T-helper 2 cell treated with Interferon-gamma antibody and Interleukin-4, amounts not matched to agents 5 μg/mL and 100 μg/mL, for 36 hours (primary cell): Measurements from ENCODE around the gene OR13H1.
"Not testable (repeated sequence)": the region's sequence is repeated elsewhere in the genome, so short reads cannot be mapped to it uniquely, and the experiment has no call there.

Source experiments
- DNase-seq: peaks from one replicate; pipeline ENCODE4 v3.0.0; 2021; ENCODE audit warnings: low spot score
- H3K27ac Mint-ChIP-seq: one replicate; pipeline ENCODE4 v1.8.0; 2021; ENCODE audit warnings: mild to moderate bottlenecking, mixed read lengths
- H3K27me3 Mint-ChIP-seq: one replicate; pipeline ENCODE4 v1.8.0; 2021; ENCODE audit warnings: low read depth, mixed read lengths
- H3K36me3 Mint-ChIP-seq: one replicate; pipeline ENCODE4 v1.8.0; 2021; ENCODE audit warnings: low read depth, mixed read lengths
- H3K4me1 Mint-ChIP-seq: one replicate; pipeline ENCODE4 v1.8.0; 2021; ENCODE audit warnings: low read depth, mixed read lengths
- H3K4me3 Mint-ChIP-seq: one replicate; pipeline ENCODE4 v1.8.0; 2022; ENCODE audit warnings: mild to moderate bottlenecking, moderate library complexity, mixed read lengths
- H3K9me3 Mint-ChIP-seq: one replicate; pipeline ENCODE4 v1.8.0; 2021; ENCODE audit warnings: mixed read lengths

The OR13H1 gene, protein sequence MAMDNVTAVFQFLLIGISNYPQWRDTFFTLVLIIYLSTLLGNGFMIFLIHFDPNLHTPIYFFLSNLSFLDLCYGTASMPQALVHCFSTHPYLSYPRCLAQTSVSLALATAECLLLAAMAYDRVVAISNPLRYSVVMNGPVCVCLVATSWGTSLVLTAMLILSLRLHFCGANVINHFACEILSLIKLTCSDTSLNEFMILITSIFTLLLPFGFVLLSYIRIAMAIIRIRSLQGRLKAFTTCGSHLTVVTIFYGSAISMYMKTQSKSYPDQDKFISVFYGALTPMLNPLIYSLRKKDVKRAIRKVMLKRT

DNA sequence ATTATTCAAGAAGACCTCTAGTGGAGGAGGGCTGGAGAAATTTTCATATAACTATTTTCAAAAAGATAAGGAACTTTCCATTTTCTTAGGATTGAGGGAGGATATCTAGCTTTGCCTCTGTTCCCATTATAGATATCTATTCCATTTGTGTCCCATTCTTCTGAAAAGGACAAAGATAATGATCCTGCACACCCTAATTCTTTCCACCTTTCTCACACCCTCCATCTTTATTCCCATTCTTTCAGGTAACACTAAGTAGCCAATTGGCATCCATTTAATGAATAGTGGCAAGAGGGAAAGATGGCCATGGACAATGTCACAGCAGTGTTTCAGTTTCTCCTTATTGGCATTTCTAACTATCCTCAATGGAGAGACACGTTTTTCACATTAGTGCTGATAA is at the start of gene OR13H1:
TSS of gene OR13H1 (plus strand) at position 301 of the 400 bp plus-strand sequence. CDS start at position 301, 0 bp downstream.
- Mint-ChIP-seq H3K36me3 (no peaks in the 10 kb centered on the region), H3K4me1 (no peaks in the 10 kb centered on the region), H3K27me3 (no peaks in the 10 kb centered on the region), H3K9me3 (no peaks in the 10 kb centered on the region), H3K4me3 (no peak within 1 kb of the TSS), H3K27ac (no peak within 1 kb of the TSS)
- no peak for DNase-seq

DNA sequence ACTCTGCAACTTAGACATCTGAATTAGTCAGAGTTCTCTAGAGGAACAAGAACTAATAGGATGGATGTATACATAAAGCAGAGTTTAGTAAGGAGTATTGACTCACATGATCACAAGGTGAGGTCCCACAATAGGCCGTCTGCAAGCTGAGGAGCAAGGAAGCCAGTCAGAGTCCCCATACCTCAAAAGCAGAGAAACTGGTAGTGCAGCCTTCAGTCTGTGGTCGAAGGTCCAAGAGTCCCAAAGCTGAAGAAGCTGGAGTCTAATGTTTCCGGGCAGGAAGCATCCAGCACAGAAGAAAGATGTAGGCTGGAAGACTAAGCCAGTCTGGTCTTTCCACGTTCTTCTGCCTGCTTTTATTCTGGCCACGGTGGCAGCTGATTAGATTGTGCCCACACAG is 42.3 kb upstream of the OR13H1 start:
- H3K27ac Mint-ChIP-seq, H3K4me3 Mint-ChIP-seq, H3K36me3 Mint-ChIP-seq, H3K4me1 Mint-ChIP-seq, H3K9me3 Mint-ChIP-seq, DNase-seq, H3K27me3 Mint-ChIP-seq: not testable (repeated sequence)

DNA sequence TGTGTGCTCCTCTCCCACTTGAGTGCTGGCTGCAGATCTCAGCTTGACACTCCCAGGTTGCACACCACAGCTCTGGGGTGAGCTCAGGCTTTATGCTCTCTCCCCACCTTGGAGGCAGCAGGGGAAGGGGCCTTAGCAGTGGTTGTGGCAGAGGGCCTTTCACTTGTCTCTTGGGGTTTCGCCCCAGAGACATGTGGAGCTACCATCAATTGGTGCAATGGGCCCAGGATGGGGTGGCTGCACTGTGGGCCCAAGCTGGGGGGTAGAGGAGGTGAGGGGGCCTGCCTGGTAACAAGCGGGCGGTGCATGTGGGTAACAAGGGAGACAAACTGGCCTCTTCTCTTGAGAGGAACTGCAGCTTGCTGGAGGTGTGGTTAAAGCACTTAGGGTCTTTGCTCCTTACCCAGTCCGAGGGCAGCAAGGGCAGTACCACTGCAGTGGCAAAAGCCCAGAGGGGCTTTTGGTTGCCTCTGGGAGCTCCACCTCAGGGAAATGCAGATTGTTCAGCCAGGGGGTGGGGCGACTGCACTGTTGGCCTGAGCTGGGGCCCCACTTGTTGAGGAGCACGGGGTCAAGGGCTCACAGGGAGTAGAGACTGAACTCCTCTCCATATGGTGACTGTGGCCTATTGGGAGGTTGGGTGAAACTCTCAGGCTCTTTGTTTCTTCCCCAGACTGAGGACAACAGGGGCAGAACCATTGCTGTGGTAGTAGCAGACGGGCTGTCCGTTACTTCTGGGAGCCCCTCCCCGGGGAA is 30.5 kb upstream of the OR13H1 start:
- DNase-seq: no peak
- Mint-ChIP-seq H3K4me1 (no peaks in the 10 kb centered on the region), H3K4me3 (no peak overlapping the region), H3K9me3 (no peaks in the 10 kb centered on the region), H3K27me3 (no peaks in the 10 kb centered on the region), H3K36me3 (no peaks in the 10 kb centered on the region), H3K27ac (no peak overlapping the region)

DNA sequence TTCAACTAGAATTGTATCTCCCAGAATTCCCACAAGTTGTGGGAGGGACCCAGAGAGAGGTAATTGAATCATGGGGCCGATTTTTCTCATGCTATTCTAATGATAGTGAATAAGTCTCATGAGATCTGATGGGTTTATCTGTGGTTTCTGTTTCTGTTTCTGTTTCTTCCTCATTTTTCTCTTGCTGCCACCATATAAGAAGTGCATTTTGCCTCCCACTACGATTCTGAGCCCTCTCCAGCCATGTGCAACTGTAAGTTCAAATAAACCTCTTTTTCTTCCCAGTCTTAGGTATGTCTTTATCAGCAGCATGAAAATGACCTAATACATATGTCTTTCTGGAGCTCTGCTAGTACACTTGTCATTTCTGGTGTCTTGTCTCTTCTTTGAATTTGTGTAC is 22.1 kb upstream of the OR13H1 start:
- H3K27me3 Mint-ChIP-seq: no peaks in the 10 kb centered on the region
- no peaks in the 10 kb centered on the region for H3K4me1 Mint-ChIP-seq
- H3K4me3 Mint-ChIP-seq: no peak overlapping the region
- no peaks in the 10 kb centered on the region for H3K9me3 Mint-ChIP-seq
- no peak overlapping the region for H3K27ac Mint-ChIP-seq
- DNase-seq: no peak
- H3K36me3 Mint-ChIP-seq: no peaks in the 10 kb centered on the region

DNA sequence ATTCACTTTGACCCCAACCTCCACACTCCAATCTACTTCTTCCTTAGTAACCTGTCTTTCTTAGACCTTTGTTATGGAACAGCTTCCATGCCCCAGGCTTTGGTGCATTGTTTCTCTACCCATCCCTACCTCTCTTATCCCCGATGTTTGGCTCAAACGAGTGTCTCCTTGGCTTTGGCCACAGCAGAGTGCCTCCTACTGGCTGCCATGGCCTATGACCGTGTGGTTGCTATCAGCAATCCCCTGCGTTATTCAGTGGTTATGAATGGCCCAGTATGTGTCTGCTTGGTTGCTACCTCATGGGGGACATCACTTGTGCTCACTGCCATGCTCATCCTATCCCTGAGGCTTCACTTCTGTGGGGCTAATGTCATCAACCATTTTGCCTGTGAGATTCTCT is 344 bp downstream of the OR13H1 start:
- Mint-ChIP-seq H3K27me3 (no peaks in the 10 kb centered on the region), H3K9me3 (no peaks in the 10 kb centered on the region), H3K27ac (no peak overlapping the region), H3K4me3 (no peak overlapping the region), H3K36me3 (no peaks in the 10 kb centered on the region), H3K4me1 (no peaks in the 10 kb centered on the region)
- no peak for DNase-seq

DNA sequence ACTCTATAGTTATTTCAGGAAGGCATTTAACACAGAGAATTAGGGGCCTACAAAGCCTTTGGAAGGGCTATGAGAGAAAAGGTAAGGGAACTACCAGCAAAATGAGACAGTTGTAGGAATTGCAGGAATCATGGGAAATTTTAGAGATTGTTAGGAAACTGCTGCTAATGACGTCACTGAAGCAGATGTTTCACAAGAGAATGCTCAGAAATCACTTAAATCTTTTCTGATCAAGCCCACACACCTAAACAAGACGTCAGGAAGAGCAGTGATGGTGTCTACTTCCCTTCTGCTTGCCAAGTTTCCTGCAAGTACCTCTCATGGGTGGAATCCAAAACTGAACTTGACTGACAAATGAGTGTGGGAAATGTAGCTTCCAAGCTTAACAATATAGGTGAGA is 5.1 kb downstream of the OR13H1 start:
- no peaks in the 10 kb centered on the region for H3K27me3 Mint-ChIP-seq
- no peaks in the 10 kb centered on the region for H3K36me3 Mint-ChIP-seq
- H3K9me3 Mint-ChIP-seq: no peaks in the 10 kb centered on the region
- no peak overlapping the region for H3K4me3 Mint-ChIP-seq
- no peaks in the 10 kb centered on the region for H3K4me1 Mint-ChIP-seq
- DNase-seq: no peak
- no peak overlapping the region for H3K27ac Mint-ChIP-seq

DNA sequence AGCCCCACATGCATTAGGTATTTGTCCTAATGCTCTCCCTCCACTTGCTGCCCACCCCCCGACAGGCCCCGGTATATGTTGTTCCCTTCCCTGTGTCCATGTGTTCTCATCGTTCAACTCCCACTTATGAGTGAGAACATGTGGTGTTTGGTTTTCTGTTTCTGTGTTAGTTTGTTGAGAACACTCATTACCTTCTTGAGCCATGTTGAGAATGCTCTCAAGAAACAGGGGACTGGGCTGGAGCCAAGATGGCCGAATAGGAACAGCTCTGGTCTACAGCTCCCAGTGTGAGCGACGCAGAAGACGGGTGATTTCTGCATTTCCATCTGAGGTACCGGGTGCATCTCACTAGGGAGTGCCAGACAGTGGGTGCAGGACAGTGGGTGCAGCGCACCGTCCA is 8.6 kb downstream of the OR13H1 start:
- not testable (repeated sequence) for H3K36me3 Mint-ChIP-seq, H3K4me3 Mint-ChIP-seq, H3K9me3 Mint-ChIP-seq, H3K4me1 Mint-ChIP-seq, DNase-seq, H3K27me3 Mint-ChIP-seq, H3K27ac Mint-ChIP-seq

DNA sequence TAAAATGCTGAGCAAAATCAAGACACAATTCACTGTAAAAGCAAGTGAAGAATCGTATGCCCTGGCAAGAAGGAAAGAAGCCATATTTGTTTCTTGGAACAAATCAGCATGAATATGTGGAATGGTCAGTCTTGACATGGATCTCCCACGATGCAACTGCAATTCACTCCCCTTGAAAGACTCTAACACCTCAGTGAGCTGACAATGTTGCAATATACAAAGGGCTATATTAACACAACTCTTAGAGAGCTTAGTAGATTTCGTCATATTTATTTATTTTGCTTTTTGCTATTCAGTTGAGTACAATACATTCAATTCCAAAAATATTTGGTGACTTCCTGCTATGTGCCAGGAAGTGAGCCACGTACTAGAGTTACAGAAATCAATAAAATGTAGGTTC is 14.7 kb downstream of the OR13H1 start:
- H3K27ac Mint-ChIP-seq: no peak overlapping the region
- no peak for DNase-seq
- no peaks in the 10 kb centered on the region for H3K9me3 Mint-ChIP-seq
- H3K36me3 Mint-ChIP-seq: no peaks in the 10 kb centered on the region
- H3K27me3 Mint-ChIP-seq: no peaks in the 10 kb centered on the region
- H3K4me1 Mint-ChIP-seq: no peaks in the 10 kb centered on the region
- H3K4me3 Mint-ChIP-seq: no peak overlapping the region

DNA sequence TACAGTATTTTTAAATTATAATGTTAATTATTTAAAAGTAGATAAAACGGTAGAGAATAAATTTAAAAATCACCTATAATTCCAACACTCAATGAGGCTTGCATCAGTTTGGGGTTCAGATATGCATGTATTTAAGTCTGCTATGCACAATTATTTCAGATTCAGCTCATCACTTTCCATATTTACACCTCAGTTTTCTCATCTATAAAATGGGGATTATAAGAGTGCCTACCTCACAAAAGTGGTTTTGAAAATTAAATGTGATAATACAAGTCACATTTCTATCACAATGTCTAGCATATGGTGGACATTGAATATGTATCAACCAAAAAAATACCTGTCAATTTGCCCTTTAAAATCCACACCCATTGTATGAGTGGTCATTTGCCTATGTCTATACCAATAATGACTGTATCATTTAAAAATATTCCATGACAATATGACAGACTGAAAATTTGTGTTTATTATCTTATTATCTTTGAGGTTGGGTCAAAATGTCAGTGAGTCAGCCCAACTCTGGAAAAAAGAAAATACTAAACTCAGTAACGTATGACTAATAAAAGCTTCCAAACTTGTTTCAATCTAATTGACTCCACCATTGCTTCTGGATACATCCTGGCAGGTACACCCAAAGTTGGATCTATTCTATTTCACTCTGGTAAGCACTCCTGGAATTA is 20.8 kb downstream of the OR13H1 start:
- H3K27me3 Mint-ChIP-seq: no peaks in the 10 kb centered on the region
- no peak overlapping the region for H3K4me3 Mint-ChIP-seq

DNA sequence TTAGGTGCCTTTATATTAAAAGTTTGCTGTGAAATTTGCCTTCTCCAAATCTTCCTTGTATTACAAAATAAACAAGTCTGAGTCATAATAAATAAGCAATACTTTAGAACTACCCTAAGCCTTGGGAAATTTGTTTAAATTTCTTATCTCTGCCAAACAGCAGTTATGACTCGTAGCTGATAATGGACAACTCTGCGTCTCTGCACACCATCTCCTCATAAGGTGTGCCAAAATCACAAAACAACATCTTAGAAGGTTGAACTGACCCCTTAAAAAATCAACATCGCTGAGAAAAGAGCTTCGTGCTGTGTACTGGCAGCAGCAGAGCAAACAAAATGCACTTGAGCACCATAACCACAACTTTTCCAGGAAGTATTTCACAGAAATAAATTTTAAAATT is 22.0 kb downstream of the OR13H1 start:
- no peaks in the 10 kb centered on the region for H3K4me1 Mint-ChIP-seq
- no peak overlapping the region for H3K27ac Mint-ChIP-seq
- H3K9me3 Mint-ChIP-seq: no peaks in the 10 kb centered on the region
- no peaks in the 10 kb centered on the region for H3K36me3 Mint-ChIP-seq
- no peaks in the 10 kb centered on the region for H3K27me3 Mint-ChIP-seq
- no peak for DNase-seq
- H3K4me3 Mint-ChIP-seq: no peak overlapping the region

More for the DNA sequence above, 20.8 kb downstream of the OR13H1 start:
- DNase-seq: no peak
- no peaks in the 10 kb centered on the region for H3K36me3 Mint-ChIP-seq
- H3K4me1 Mint-ChIP-seq: no peaks in the 10 kb centered on the region
- H3K9me3 Mint-ChIP-seq: no peaks in the 10 kb centered on the region
- no peak overlapping the region for H3K27ac Mint-ChIP-seq

DNA sequence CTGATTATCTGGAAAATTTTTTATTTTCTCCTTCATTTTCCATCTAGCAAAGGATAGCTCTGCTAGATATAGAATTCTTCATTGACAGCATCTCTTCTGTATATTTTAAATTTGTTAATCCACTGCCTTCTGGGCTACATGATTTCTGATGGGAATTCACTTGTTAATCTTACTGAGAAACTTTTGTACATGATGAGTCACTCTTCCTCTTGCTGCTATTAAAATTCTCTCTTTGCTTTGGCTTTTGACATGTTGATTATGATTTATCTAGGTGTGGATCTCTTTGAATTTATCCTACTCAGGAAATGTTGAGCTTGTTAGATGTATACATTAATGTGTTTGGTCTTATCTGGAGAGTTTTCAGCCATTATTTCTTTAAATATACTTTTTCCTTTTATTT is 27.5 kb downstream of the OR13H1 start:
- Mint-ChIP-seq H3K9me3 (no peaks in the 10 kb centered on the region), H3K27me3 (no peaks in the 10 kb centered on the region), H3K4me3 (no peak overlapping the region), H3K4me1 (no peaks in the 10 kb centered on the region), H3K36me3 (no peaks in the 10 kb centered on the region), H3K27ac (no peak overlapping the region)
- no peak for DNase-seq

DNA sequence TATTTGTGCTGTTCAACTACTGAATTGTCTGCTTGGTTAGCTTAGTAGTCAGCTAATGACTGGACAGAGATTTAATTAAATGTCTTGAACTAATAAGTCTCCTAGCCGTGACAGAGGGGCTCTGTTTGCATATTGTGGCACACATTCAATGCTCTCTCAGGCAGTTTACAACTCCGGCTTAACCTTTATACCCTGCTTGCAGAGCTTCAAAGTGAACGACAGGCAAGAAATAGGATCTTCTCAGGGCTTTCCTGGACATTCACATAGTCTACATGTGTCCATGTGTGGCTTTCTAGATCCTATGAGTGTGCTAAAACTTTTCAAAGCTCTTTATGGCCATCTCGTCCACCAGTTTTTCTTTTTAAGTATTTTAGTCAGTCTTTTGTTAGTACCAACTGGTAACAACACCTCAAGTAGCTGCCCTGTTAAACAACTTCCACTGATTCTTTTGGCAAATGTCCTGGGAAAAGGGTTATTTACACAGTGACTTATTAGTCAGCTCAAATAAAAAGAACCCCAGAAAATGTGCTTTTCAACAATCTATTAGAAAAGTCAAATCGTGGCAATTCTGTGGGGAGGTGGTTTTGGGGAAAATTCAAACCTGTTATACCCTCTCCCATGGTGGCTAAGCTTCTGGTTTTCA is 28.6 kb downstream of the OR13H1 start:
- Mint-ChIP-seq H3K4me1 (no peaks in the 10 kb centered on the region), H3K36me3 (no peaks in the 10 kb centered on the region), H3K27ac (no peak overlapping the region), H3K4me3 (no peak overlapping the region), H3K9me3 (no peaks in the 10 kb centered on the region), H3K27me3 (no peaks in the 10 kb centered on the region)
- DNase-seq: no peak

DNA sequence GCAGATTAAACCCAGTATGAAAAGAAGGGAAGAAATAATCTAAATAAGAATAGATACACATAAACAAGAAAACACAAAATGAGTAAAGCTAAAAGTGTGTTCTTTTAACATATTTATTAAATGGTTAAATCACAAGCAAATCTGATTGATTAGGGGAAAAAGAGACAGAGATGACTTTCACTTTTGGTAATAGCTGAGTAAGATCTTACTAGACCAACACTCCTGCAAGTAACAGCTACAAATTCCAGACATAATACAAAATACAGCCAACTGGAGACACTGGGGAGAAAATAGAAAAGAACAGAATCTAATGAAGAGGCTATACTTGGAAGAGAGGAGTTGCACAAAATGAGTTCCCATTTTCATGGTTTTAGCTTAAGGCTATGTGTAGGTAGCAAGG is 33.5 kb downstream of the OR13H1 start:
- Mint-ChIP-seq H3K27ac (no peak overlapping the region), H3K4me3 (no peak overlapping the region), H3K9me3 (no peaks in the 10 kb centered on the region), H3K4me1 (no peaks in the 10 kb centered on the region), H3K36me3 (no peaks in the 10 kb centered on the region), H3K27me3 (no peaks in the 10 kb centered on the region)
- no peak for DNase-seq
